Ovary (tissue), 3 donors: ENCODE results near the gene KCTD20.

ENCODE experiments used
- CTCF ChIP-seq, 3 donors: fragments of 450-650 bp in 2 of 3; fragments of 200-600 bp in 1 of 3; IDR thresholded peaks; one replicate each; pipeline versions ENCODE4 v1.5.1 to v1.8.0; 2016 to 2022; ENCODE audit warnings: antibody characterized with exemption in 3 of 3, mild to moderate bottlenecking in 1 of 3
- EP300 ChIP-seq: sonication (generic); formaldehyde crosslinking; IDR thresholded peaks from one replicate; pipeline ENCODE4 v1.6.1; 2017; ENCODE audit warnings: antibody characterized with exemption
- donor health status: DM: no; HTN: no; CAD: no.

GRCh38 chr6:36459501-36459900 is 16.7 kb downstream of the KCTD20 start:
- TF ChIP-seq CTCF (IDR thresholded peaks at IDR 0.05) (no peak), EP300 (no peak)
